GM18951 (cell line): ENCODE data around the gene SH3RF3.

ENCODE experiments used
- POLR2A ChIP-seq: IDR thresholded peaks from 4 replicates; pipeline ENCODE4 v1.6.1; 2011; ENCODE audit warnings: mild to moderate bottlenecking; ENCODE audit not compliant: insufficient read length, insufficient read depth; ENCODE audit errors: extremely low read depth
- in situ Hi-C: fragments of 300-500 bp; cut with MboI; formaldehyde crosslinking; loops from one replicate; pipeline ENCODE4 v1.12.0; 2022; ENCODE audit warnings: low sequenced_read_pairs, mixed read lengths, inconsistent platforms; ENCODE audit not compliant: unreplicated experiment

Gene SH3RF3

DNA sequence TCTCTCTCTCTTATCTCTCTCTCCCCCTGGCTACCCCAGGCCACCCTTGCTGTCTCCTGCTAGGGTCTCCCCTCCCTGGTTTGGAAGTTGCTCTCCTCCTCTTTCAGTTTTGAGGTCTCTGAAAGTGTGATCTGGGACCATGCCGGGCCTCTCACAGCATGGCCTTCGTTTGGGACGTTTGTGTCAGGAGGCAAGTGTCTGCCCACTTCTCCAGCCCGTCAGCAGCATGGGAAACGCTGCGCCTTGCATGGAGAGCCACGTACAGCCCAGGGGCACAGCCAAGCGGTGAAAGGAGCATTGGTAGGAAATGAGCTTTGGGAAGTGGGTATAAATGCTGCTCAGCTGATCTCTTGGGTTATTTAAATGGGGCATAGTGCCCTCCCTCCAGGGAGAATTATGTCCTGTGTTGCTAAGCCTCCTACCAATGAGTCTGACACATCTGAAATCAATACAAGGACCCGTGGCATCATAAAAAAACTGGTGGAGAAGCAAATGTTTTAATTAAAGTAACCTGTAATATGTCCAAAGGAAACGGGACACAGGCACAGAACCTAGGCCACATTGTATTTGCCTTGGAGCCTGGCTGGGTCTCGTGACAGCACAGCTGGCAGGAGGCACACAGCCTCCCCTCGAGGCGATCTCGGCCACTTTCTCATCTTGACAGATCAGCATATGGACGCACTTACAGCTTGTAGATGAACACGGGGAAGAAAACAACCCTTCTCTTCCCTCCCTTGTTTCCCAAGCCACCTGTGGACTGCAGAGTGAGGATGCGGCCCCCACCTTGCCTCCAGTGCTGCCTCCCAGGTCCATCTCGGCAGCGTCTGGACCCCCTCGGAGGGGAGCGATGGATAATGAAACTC, 72.7 kb downstream of the SH3RF3 start:
- no peak for TF ChIP-seq POLR2A
- in situ Hi-C loops, result no loop called here

DNA sequence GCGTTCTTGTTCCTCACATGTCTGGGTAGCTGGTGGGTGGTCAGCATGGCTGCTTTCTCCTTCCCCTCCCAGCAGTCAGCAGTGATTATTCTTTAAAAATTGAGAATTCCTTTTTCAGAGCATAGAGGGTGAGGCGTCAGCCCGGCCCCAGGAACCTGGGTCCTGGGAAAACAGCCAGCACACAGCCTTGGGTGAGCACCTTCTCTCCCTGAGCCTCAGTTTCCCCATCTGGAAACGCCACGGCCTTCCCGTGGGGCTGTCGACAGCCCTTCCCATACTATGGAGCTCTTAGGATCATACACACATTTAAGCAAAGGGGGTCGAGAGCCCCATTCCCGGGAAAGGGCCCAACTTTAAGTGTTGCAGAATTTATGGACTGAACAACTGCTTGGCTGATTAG, 73.5 kb downstream of the SH3RF3 start:
- no peak for TF ChIP-seq POLR2A
- in situ Hi-C loops, result no loop called here

DNA sequence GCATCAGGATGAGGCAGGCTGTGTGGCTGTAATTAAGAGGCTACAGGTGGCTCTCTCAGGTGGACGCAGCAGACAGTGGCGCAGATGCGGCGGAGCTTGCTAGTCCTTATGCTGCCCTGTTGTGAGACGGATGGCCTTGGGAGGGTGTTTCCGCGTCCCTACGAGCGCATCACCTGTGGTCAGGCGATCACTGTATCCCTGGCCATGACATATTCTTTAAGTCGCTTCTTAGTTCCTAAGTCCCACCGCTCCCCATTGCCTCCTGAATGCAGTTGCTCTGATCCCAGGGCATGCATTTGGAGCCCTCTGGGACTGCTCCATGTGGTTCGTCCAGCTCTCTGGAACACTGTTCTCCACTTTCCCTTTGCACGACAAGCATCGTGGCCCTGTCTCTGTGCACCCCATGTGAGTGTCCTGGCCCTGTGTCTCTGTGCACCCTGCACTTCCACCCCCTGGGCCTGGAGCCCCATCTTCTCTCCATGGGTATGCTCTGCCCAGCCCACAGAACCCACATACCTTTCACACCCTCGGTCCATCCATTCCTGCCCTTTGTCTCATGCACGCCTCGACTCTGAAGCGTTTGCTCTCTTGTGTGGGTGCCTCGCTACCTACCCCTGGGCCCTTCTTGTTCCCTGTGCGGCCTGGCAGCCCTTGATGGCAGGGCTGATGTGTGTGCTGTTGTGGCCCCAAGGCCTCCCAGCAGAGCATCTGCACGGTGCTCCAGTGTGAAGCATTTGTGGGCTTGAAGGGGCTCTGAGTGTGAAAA, 74.4 kb downstream of the SH3RF3 start:
- in situ Hi-C loops, result no loop called here
- TF ChIP-seq POLR2A, result no peak

DNA sequence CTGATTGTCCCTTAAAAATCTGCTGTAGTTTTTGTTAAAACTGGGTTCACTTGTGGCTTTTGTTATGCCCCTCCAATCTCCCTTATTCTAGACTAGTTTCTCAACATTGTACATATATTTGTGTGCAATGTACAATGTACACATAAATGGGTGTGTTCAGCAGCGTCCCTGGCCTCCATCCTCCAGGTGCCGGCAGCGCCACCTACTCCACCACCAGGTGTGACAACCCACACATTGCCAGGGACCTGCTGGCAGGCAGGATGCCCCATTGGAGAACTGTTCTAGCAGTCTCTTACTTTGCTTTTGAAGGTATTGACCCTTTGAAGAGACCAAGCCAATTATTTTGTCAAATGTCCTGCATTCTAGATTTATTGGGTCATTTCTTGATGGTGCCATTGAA, 75.4 kb downstream of the SH3RF3 start:
- no peak for TF ChIP-seq POLR2A
- in situ Hi-C loops, result no loop called here

DNA sequence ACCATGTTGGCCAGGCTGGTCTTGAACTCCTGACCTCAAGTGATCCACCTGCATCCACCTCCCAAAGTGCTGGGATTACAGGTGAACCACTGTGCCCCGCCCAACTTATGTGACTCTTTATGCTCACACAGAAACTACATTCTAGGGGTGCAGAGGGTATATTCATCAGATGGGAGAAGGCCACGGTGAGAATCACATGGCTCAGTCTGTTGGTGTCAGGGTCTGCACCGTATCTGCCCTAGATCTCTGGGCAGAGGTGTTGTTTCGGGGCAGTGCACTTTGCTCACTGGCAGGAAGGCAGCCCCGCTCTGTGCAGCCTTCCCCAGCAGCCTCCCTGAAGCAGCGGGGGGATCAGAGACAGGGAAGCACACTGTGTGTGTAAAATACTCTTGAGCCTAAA, 76.4 kb downstream of the SH3RF3 start:
- in situ Hi-C loops, result no loop called here
- no peak for TF ChIP-seq POLR2A

DNA sequence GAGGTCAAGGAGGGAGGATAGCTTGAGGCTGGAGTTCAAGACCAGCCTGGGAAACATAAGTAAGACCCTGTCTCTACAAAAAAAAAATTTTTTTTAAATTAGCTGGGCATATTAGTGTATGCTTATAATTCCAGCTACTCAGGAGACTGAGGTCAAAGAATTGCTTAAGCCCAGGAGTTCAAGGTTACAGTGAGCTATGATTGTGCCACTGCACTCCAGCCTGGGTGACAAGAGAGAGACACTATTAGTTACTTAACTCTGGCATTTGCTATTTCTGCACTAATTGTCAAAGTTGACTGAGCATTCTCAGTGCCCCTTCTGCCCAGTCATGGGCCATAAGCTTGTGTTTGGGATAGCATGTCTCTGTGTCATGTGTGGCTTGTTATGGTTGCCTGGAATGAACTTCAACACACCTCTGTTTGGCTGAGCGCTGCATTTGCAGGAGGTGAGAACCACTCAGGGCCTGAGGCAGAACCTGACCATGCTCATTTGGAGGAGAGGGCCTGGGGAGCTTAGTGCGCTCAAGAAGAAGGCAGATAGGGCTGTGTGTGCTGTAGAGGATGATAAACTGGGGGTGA, 77.7 kb downstream of the SH3RF3 start:
- no peak for TF ChIP-seq POLR2A
- in situ Hi-C loops, result no loop called here

DNA sequence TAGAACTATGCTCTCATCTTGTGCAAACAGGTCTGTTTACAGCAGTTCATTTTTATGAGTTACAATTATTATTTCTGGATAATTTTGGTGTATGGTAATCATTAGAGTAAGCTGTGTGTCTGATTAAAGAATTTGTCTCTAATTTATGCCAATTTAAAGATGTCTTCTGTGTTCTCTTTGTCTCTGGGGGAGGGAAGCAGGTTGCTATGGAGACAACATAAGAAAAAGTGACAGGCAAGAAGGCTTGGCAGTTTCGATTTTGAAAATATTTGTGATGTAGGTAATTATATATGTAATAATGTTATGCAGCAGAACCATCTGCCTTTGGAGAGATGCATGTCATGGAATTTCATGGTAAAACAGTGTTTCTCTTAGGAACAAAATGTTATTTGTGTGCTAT, 78.2 kb downstream of the SH3RF3 start:
- TF ChIP-seq POLR2A, result no peak

DNA sequence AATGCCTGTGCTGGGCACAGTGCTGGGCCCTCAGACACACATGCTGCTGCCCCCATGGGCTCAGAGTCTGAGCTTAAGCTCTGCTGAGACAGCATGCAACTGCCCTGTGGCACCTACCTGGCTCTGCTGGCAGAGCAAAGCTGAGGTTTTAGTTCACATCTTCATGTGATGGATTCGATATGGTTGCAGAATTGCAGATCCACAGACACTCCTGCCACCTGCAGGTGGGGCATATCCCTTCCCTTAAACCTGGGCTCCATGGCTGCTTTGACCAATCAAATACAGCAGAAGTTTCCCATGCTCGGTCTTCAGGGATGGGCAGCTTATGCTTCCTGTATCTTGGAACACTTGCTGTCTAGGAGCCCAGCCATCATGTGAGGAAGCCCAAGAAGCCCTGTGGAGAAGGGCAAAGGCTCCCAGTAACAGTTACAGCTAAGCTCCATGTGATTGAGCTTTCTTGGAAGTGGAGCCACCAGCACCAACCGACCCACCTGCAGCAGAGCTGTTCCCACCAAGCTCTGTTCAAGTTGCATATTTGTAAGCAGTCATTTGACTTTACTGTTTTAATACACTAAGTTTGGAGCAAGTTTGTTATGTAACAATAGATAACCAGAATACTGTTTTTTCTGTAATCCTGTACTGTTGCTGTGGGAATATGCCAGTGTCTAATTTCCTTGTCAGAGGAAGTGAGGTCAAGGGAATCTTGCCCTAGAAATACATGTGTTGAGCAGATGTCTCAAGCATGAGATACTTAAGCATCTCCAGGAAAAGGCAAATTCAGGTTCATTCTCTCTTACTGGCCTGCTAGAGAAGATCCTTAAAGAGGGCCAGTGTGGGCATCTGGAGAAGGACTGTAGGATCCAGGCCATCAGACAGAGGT, 79.3 kb downstream of the SH3RF3 start:
- in situ Hi-C loops, result no loop called here
- TF ChIP-seq POLR2A, result no peak

More for the DNA sequence above, 78.2 kb downstream of the SH3RF3 start:
- in situ Hi-C loops, result no loop called here

DNA sequence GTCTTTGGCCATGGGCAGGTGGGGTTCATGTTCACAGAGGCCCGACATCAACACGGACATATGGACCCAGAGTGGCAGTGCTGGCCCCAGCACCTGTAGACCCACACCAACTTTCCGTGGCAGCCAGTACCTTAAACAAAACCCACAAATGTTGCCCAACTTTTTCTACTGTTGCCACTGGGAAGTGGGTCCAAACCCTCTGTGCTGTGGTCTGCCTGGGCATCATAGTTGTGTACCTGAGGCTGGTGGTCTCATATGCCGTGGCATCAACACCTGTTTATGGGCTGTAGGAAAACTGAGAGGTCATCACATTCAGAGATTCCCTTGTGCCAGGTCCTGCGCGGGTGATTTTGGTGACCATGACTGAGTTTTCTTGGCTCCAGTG, 79.9 kb downstream of the SH3RF3 start:
- in situ Hi-C loops, result no loop called here
- no peak for TF ChIP-seq POLR2A

DNA sequence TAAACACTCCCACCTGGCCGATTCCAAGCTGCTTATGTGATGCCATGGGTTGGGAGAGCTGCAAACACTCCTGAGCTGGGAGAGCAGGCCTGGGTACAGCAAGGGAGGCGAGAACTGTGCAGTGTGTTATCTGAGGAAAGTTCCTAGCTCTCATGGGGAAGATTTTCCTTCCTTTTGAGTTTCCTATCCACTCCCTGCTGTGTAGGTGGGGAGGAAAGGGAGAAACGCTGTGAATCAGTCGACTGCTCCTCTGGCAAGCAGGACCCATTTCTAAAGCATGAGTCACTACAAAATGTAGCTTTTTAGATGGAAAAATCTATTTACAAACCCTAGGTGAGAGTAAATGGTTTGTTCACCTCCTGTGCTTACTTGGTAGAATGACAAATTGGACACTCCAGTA, 80.4 kb downstream of the SH3RF3 start:
- no peak for TF ChIP-seq POLR2A
- in situ Hi-C loops, result no loop called here

DNA sequence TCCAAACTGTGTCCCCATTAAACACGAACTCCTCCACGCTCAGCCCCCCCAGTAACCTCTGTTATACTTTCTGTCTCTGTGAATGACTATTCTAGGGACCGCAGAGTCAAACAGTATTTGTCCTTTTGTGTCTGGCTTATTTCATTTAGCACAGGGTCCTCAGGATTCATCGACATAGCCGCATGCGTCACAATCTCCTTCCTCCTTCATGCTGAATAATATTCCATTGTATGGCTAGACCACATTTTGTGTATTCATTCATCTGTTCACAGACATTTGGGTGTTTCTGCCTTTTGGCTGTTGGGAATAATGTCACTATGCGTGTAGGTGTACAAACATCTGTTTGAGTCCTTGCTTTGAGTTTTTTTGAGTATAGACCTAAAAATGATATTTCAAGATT, 80.9 kb downstream of the SH3RF3 start:
- in situ Hi-C loops, result no loop called here
- no peak for TF ChIP-seq POLR2A

DNA sequence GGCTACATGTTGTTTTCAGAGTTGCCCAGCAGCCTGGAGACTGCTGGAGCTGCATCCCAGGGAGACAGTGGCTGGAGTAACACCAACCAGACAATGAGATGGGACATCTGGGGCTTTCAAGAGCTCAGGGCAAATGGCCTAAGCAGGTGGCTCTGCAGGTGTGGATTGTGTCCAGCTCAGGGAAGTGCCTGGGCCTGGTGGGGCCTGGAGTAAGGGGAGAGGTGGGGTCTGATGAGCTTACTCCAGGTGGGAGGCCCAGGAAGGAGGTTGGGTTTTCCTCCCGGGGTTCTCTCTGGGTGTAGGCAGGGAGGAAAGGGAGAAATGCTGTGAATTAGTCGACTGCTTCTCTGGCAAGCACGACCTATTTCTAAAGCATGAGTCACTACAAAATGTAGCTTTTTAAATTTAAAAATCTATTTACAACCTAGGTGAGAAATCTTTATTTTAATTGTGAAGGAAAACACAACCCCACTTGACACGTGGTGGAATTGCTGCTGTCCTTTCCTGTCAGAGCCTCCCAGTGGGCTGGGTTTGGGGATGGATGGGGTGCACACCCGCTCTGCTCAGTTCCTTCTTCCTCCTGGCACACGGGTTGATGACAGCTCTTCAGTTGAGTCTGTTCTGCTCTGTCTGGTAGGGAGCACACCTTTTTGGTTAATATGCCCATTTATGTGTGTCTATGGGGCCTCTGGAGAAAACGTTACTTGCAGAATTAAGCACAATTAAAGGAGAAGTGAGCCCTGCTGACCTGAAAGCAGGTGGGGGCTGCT, 81.6 kb downstream of the SH3RF3 start:
- no peak for TF ChIP-seq POLR2A
- in situ Hi-C loops, result no loop called here
